Pancreas (tissue), 10 donors: ENCODE data around the gene RIF1. TPM values are rescaled to one million over a fixed set of nuclear protein-coding genes. Genes with fewer than 3 reads are reported as not detected.
"Not testable (repeated sequence)": the region's sequence is repeated elsewhere in the genome, so short reads cannot be mapped to it uniquely, and the experiment has no call there.

Experiments used
- ATAC-seq, 4 donors: fragments of 200-7000 bp; cut with Tn5 transposase; one replicate each; pipeline versions ENCODE4 v1.8.0 to v1.9.1; 2020; ENCODE audit warnings: mild to moderate bottlenecking in 4 of 4, moderate library complexity in 4 of 4
- DNase-seq, 6 donors: peaks; one replicate each; pipeline ENCODE4 v3.0.0-alpha.2; 2020
- FAIRE-seq: peaks from 2 replicates; lab custom pipeline; 2012; peaks lifted over from hg19 to GRCh38; lab: Jason Lieb, UNC
- H3K27ac ChIP-seq, 4 donors: fragments of 200-600 bp; sonication (generic); 1 replicate in 3 of 4; 2 replicates in 1 of 4; pipeline versions ENCODE4 v1.5.0 to v1.8.0; 2020
- H3K27me3 ChIP-seq, 4 donors: fragments of 200-600 bp; one replicate each; pipeline ENCODE4 v1.8.0; 2021
- H3K36me3 ChIP-seq, 3 donors: fragments of 200-600 bp; sonication (generic) in 1 of 3; one replicate each; pipeline versions ENCODE4 v1.5.0 to v1.8.0; 2020 to 2021
- H3K4me1 ChIP-seq, 3 donors: fragments of 200-600 bp; one replicate each; pipeline ENCODE4 v1.8.0; 2021
- H3K4me3 ChIP-seq, 4 donors: fragments of 200-600 bp; sonication (generic) in 2 of 4; one replicate each; pipeline versions ENCODE4 v1.5.0 to v1.8.0; 2020 to 2021
- H3K9me3 ChIP-seq, 4 donors: fragments of 200-600 bp; one replicate each; pipeline ENCODE4 v1.8.0; 2021
- CTCF ChIP-seq, 4 donors: fragments of 200-600 bp; sonication (generic) in 3 of 4; IDR thresholded peaks; one replicate each; pipeline versions ENCODE4 v1.5.0 to v1.8.0; 2021; ENCODE audit warnings: antibody characterized with exemption in 4 of 4
- WGBS, 2 donors: extraction: QIAGEN DNeasy Blood & Tissue Kit; methylation state at CpG; one replicate each; pipeline ENCODE4 v1.1.7; 2013; 5-methylcytosine and 5-hydroxymethylcytosine counted together
- intact Hi-C, 3 donors: fragments of 100-400 bp; cut with DNase I; formaldehyde crosslinking; loops; one replicate each; pipeline versions ENCODE4 v1.11.1 to v1.14.2; 2022
- polyA plus RNA-seq, 2 donors: library from polyadenylated mRNA; stranded (reverse); fragments of 200-250 nt; gene quantifications; one replicate each; pipeline ENCODE4 v1.2.3, GENCODE V29; 2013
- total RNA-seq, 6 donors: library from RNA; stranded (reverse); fragmentation: NEBNext Ultra II Directional in 4 of 6; extraction: Animal tissue kit (Norgen Biotek cat#: 25700) in 4 of 6; gene quantifications; one replicate each; pipeline versions ENCODE4 v1.2.1 to v1.2.4, GENCODE V29; 2021 to 2023
- donor health status: healthy with polysubstance abuse.
- donor health status: DM: no; HTN: no; CAD: no; lungs with moderate emphysema.
- donor health status: DM: no; HTN: no; CAD: no.
- donor health status: control.
- donor health status: control.
- donor health status: Bipolar disorder and iron deficiency.
- donor health status: DM: yes; HTN: yes; CAD: no.
- donor health status: DM: no; HTN: no; CAD: no.
- donor health status: DM: no; HTN: no; CAD: no.
- donor health status: DM: yes; HTN: yes; CAD: no.

The RIF1 gene
- total and polyA plus RNA-seq, 8 donors: 2.6 to 21.6 (median 17.0) TPM

- intact Hi-C loops: no loop called here
Measured at GRCh38 chr2:151417650-151418049, 7.9 kb downstream of the RIF1 start.

GRCh38 chr2:151421681-151422080 lies 12.0 kb downstream of the RIF1 start:
- H3K36me3 ChIP-seq: peaks cover 3 to 47% (median 8%) of the 10 kb centered on the region in 3 donors
- H3K9me3 ChIP-seq, H3K27me3 ChIP-seq, DNase-seq, H3K27ac ChIP-seq, ATAC-seq, FAIRE-seq, H3K4me3 ChIP-seq, intact Hi-C loops, H3K4me1 ChIP-seq: not testable (repeated sequence)
- WGBS, 2 donors: 96 to 99% methylated on average over 12 of the region's 12 CpGs

More at GRCh38 chr2:151417650-151418049, 7.9 kb downstream of the RIF1 start:
- H3K36me3 ChIP-seq: peaks cover 3 to 63% (median 8%) of the 10 kb centered on the region in 3 donors
- DNase-seq (no peak), ATAC-seq (no peak), FAIRE-seq (no peak)
- TF ChIP-seq CTCF (IDR thresholded peaks at IDR 0.05): no peak
- H3K4me3 ChIP-seq: no peak overlapping the region
- no peaks in the 10 kb centered on the region for H3K4me1 ChIP-seq
- WGBS, 2 donors: 82 to 84% methylated on average over 3 of the region's 3 CpGs
- no peaks in the 10 kb centered on the region for H3K27me3 ChIP-seq
- no peaks in the 10 kb centered on the region for H3K9me3 ChIP-seq
- no peak overlapping the region for H3K27ac ChIP-seq

GRCh38 chr2:151422917-151423439 lies 13.3 kb downstream of the RIF1 start:
- Histone ChIP-seq H3K27ac (no peak overlapping the region), H3K9me3 (no peaks in the 10 kb centered on the region), H3K4me3 (no peak overlapping the region), H3K4me1 (no peaks in the 10 kb centered on the region), H3K36me3 (peaks cover 3 to 42% (median 8%) of the 10 kb centered on the region in 3 donors), H3K27me3 (no peaks in the 10 kb centered on the region)
- intact Hi-C loops: no loop called here
- FAIRE-seq: no peak
- no peak for TF ChIP-seq CTCF (IDR thresholded peaks at IDR 0.05)
- WGBS, 2 donors: 68 to 73% methylated on average over 3 of the region's 3 CpGs
- no peak for DNase-seq
- no peak for ATAC-seq

GRCh38 chr2:151423760-151424159 lies 14.1 kb downstream of the RIF1 start:
- Histone ChIP-seq H3K27ac (no peak overlapping the region), H3K9me3 (no peaks in the 10 kb centered on the region), H3K27me3 (no peaks in the 10 kb centered on the region), H3K4me3 (no peak overlapping the region), H3K36me3 (peaks cover under 1 to 44% (median 8%) of the 10 kb centered on the region in 3 donors), H3K4me1 (no peaks in the 10 kb centered on the region)
- WGBS, 2 donors: 93% methylated on average over 3 of the region's 3 CpGs
- DNase-seq (no peak), ATAC-seq (no peak), FAIRE-seq (no peak)
- intact Hi-C loops: no loop called here
- TF ChIP-seq CTCF (IDR thresholded peaks at IDR 0.05): no peak

GRCh38 chr2:151437630-151438029 lies 27.9 kb downstream of the RIF1 start:
- intact Hi-C loops: no loop called here
- Histone ChIP-seq H3K27me3 (no peaks in the 10 kb centered on the region), H3K27ac (no peak overlapping the region), H3K4me3 (no peak overlapping the region), H3K36me3 (peaks cover 0 to 56% (median 11%) of the 10 kb centered on the region in 3 donors), H3K9me3 (no peaks in the 10 kb centered on the region), H3K4me1 (no peaks in the 10 kb centered on the region)
- peak; percentile 50 to 78 (median 72) for TF ChIP-seq CTCF (IDR thresholded peaks at IDR 0.05)
- ATAC-seq (peak in 2 of 4 donors; percentile 34 to 38), DNase-seq (no peak), FAIRE-seq (peak; percentile 45)
- WGBS, 2 donors: 71 to 77% methylated on average over 3 of the region's 3 CpGs
